ENCODE results near the gene FKBP14. TPM values are rescaled to one million over a fixed set of nuclear protein-coding genes. Genes with fewer than 3 reads are reported as not detected.
A peak's percentile ranks its signal among the peaks of the same experiment; 100 is the strongest.

Gene FKBP14
- total and polyA plus RNA-seq, 2 of the 8 experiments (the other 6 are each of a cell fraction or from before 2014, with no cell fraction given) = 3.2 to 20.7 TPM

DNA sequence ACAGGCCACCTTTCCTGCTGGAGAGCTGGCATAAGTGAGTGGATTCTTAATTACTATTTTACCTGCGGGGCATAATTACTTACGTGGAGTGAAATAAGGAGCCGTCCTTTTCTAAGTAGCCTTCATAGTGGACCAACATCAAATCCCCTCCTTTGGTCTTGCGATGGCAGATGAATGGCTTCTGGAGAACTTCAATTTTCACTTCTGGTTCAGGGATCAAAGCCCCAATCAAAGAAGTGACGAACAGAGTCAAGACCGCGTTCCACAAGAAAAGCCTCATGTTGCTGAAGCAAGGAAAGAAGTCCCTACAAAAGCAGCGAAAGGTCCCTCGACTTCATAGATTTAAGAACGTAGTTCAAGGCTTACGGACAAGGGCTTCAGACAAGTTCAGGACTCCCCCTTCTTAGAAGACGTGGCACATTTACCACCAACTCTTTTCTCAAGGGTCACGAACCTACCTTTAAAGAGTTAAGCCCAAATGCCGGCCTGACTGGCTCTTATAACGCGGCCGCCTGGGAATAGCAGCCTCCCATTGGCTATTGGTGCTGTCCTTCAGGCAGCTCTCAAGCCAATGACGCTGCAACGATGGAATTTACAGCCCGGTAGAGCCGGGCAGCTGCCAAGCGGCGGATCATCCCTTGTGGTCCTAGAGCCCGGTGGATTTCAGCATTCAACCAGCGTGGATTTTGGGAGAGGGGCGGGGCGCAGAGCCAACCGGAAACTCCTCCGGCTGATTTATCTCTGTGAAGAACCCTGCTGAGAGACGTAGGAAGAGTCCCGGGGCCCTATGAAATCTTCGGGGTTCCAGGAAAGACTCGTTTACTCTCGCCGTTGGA lies at the start of gene FKBP14 (continued):
- TF ChIP-seq NANOG (IDR thresholded peaks at IDR 0.05; ENCODE audit: insufficient read depth, low read depth, low read length, poor library complexity, severe bottlenecking) = peak; percentile 38
- TF ChIP-seq POU5F1 (IDR thresholded peaks at IDR 0.05; ENCODE audit: low read depth, low read length) = no peak
- TF ChIP-seq, protein P1, sequence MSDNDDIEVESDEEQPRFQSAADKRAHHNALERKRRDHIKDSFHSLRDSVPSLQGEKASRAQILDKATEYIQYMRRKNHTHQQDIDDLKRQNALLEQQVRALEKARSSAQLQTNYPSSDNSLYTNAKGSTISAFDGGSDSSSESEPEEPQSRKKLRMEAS (IDR thresholded peaks at IDR 0.05) = peak; percentile 35; the same call in 1 of the 2 replicates
- TF ChIP-seq ZNF274 (IDR thresholded peaks at IDR 0.05; ENCODE audit: borderline replicate concordance, extremely low read depth, low read length) = no peak
- peak; percentile 16 to 68; a peak in 1 of 4 replicates for TF ChIP-seq HDAC2 (IDR thresholded peaks at IDR 0.05; ENCODE audit: borderline replicate concordance in 1 of 2, low read depth in 2 of 2, low read length in 2 of 2)

Measured in H1 (cell line).